Measurements from ENCODE around the gene GRB10. TPM values are rescaled to one million over a fixed set of nuclear protein-coding genes. Genes with fewer than 3 reads are reported as not detected.

The GRB10 gene
- total RNA-seq, 1 donor from 2014 or later: 106 TPM

DNA sequence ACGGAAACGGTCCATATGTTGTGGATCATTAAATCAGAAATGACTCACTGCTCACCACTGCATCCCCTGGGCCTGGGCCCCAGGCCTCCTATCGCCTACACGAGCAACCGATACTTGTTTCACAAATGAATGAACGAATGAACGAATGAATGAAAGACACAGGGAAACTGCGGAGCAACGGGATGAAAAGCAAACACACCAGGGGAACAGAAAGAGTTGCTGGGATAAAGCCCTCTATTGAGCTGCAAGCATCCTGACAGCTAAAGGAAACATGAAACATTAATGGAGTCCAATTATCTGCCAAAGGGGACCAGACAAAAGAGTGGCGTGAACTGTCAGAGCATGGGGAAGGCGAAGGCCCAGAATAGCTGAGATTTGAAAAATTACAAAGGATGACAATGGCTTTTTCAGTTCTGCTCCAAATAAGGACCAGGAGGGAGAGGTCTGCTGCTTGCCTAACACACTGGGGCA is 92.1 kb downstream of the GRB10 start:
- no peak for DNase-seq (ENCODE audit: low spot score)

DNA sequence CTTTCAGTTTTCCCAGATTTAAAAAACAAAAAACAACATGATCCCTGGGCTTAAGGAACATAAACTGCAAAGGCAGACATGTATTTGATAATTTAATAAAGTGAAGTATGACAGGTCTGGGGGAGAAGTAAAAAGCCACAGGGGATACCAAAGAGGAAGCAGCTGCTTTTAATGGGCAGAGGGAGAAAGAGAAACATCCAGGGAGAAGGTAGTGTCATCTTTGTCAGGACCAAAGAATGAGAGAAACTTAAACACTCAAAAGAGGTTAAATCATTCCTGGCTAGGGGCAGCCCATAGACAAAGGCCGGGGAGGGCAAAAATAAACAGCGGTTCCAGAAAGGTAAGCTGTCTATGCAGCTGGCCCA is 94.5 kb downstream of the GRB10 start:
- DNase-seq (ENCODE audit: low spot score): no peak

GRCh38 chr7:50687575-50688225 is 95.0 kb downstream of the GRB10 start:
- no peak for DNase-seq (ENCODE audit: low spot score)

DNA sequence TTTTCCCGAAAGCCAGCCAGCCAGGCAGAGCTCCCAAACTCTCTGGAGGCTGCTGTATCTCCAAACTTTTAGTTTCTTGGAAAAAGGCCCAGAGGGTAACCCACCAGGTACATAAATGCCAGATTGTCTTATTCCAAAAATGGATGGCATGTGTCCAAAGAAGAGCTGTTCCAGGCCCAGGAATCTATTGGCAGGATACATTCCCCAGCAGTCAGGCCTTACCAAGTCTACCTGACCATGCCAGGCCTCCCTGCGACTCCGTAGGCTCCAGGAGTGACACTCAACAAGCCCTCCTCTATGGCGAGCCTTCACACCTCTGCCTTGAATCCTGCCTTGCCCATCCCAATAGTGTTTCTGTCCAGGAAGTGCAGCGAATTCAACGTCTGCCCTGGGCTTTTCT is 95.6 kb downstream of the GRB10 start:
- DNase-seq (ENCODE audit: low spot score): no peak

DNA sequence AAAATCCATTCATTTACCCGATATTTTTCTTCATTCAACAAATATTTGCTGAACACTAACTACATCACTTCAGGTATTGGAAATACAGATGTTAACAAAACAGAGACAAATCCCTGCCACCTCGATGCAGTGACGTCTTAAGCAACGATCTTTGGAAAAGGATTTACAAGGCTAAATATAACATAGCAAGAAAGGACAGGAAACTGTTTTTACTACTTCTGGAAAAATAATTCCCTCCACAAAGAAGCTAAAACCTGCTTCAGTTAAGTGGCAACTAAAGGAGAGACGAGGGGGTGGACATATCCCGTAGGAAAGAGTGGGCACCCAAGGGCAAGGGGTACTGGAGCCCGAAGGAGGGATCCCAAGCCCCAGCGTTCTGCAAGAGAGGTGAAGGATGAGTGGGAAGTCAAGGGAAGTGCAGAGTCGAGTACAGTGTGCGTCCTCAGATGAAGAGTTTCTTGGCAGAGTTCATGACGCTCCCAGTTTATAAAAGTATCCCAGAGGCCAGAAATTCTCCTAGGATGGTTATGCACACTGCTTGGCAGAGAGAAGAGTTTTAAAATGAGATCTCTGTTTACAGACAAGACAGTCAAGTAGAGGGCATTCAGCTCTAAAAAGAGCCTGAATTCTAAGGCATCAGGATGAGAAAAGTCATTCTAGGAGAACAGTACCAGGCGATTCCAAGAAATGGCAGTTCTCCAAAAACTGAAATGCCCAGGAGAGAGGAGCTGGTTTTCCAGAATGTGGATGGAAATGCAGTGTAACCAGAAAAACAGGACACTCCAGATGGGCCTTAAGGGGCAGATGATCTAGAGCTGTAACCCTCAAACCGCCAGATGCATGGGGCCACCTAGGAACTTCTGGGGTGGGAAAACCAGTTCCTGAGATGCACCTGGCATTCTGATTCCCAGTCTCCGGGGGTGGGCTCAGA is 97.3 kb downstream of the GRB10 start:
- DNase-seq (ENCODE audit: low spot score): no peak

GRCh38 chr7:50684713-50685075 is 98.0 kb downstream of the GRB10 start:
- no peak for DNase-seq (ENCODE audit: low spot score)

DNA sequence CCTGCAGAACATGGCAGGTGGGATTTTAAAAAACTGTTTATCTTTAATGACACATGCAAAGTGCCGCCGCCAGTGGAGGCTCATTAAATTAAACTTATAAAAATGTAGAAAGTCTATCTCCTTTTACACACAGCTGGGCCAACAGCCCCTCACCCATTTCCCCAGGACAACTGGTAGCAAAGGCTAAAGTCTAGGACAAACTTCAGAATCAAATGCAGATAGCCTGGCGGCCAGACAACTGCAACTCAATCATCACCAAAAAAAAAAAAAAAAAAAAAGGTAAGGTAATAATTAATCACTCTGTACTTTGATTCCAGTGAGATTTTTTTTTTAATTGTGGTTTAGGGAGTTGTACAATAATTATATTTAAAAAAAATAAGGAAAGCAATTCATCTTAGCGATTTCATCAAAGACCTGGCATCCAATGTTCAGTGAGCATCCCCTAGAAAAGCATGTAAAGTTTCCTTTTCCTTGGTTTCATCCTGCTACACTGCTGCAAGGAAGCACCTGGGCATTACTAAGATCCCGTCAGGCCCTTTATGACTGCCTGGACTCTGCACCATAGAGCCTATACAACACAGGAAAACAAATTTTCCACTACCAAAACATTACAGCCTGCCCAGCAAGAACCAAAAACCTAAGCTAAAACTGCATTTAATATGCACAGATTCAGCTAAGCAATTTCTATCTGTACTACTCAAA is 98.5 kb downstream of the GRB10 start:
- no peak for DNase-seq (ENCODE audit: low spot score)

GRCh38 chr7:50682573-50682972 is 100.1 kb downstream of the GRB10 start:
- no peak for DNase-seq (ENCODE audit: low spot score)

DNA sequence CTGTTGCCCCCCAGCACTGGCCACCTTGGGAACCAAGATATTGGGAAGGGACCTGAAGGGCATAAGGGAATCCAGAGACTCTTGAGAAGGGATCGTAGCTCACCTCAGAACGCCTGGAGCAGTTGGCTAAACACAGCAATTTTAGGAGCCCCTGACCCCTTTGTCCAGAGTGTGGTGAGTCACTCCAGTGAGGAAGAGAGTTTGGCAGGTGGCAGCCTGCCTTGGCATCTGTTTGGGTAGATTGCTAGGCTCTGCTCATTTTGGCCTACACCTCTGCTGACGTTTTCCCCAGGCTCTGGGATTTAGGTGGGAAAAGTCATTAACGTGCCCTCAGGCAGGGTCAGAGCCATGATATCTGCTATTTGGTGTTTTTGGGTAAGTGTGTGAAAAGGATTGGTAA is 100.6 kb downstream of the GRB10 start:
- DNase-seq (ENCODE audit: low spot score): no peak

DNA sequence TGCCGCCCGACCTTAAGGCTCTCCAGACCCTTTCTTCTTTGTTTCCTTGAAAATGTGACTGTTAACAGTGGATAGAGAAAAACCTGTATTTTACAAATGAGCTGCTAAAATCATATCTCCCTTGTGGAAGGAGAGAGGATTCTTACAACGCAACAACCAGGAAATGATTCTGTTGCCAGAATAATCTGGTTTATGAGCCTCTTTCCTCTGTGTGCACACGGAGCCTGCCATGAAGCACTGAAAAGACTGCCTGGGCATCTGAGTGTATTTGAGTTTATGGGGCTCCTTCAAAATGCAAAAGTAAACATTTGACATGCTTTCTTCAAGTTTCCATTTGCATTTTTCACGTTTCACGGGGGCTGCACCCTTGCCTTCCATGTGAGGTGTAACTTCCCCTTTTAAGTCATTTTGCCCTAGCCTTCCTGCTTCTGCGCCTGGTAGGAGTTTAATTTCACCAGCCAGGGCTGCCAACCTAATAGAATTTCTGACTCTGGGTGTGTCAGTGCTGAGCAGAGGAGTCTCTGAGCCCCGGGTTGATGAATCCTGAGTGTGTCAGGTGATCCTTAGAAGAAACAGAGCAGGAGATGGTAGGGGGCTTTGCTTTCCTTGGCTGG is 101.2 kb downstream of the GRB10 start:
- no peak for DNase-seq (ENCODE audit: low spot score)

GRCh38 chr7:50679218-50680007 is 103.3 kb downstream of the GRB10 start:
- DNase-seq (ENCODE audit: low spot score): no peak

DNA sequence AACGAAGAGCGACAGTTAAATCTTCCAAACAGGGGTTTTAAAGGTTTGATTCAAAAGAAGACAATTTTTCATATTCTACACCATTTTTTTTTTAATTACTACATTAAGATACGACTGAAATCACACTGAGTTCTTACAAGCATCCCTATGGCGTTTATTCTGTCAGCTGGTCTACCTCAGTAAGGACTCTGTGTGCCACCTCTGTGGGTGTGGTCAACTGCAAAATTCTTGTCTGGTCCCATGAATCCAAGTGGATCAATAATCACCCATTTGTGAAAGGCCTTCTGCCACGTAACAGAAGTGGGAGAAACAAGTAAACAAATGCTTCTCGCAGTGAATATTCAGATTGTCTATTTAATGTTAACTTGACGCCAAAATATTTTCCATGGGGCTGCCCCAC is 104.1 kb downstream of the GRB10 start:
- peak; percentile 61 for DNase-seq (ENCODE audit: low spot score)

GRCh38 chr7:50677638-50677996 is 105.1 kb downstream of the GRB10 start:
- peak; percentile 45 for DNase-seq (ENCODE audit: low spot score)

- no peak for DNase-seq (ENCODE audit: low spot score)
Observed at GRCh38 chr7:50676740-50677637, 105.7 kb downstream of the GRB10 start.

GRCh38 chr7:50676079-50676478 is 106.6 kb downstream of the GRB10 start:
- no peak for DNase-seq (ENCODE audit: low spot score)

GRCh38 chr7:50674896-50675835 is 107.5 kb downstream of the GRB10 start:
- DNase-seq (ENCODE audit: low spot score): no peak

GRCh38 chr7:50674299-50674698 is 108.4 kb downstream of the GRB10 start:
- DNase-seq (ENCODE audit: low spot score): no peak

- no peak for DNase-seq (ENCODE audit: low spot score)
Observed at GRCh38 chr7:50673096-50673495, 109.6 kb downstream of the GRB10 start.

DNA sequence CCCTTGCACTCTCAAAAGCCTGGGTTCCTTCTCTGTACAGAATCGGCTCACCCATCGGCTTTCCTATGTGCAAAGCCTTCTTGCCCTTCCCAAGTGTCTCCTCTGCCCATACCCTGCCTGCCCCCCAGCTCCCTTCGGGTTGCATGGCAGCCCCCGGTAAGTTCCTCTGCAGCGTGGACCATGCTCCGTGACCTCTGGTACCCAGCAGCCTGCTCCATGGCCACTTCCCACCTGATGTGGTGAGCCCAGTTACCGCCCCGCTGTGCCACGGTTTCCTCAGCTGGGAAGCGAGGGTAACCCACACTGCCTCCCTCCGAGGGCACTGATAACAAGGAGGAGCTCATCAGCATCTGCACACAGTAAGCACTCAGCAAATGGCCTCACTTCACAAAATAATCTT is 110.7 kb downstream of the GRB10 start:
- DNase-seq (ENCODE audit: low spot score): no peak
